Left renal cortex interstitium (tissue), 4 donors: ENCODE data around the gene C1QL3. TPM values are rescaled to one million over a fixed set of nuclear protein-coding genes. Genes with fewer than 3 reads are reported as not detected.

Source experiments
- DNase-seq, 4 donors: peaks; one replicate each; pipeline ENCODE4 v3.0.0-alpha.2; 2013; ENCODE audit warnings: low read depth in 4 of 4, low spot score in 2 of 4, missing footprints in 1 of 4
- polyA plus RNA-seq, 4 donors: library from polyadenylated mRNA; unstranded; fragments of 120-200 nt; gene quantifications; one replicate each; pipeline ENCODE4 v1.2.1, GENCODE V29; 2013; ENCODE audit not compliant: insufficient read length in 4 of 4

C1QL3 gene
- polyA plus RNA-seq, 4 donors = 0.76 to 3.1 (median 1.8) TPM

- DNase-seq = no peak
These were observed 23.8 kb downstream of the C1QL3 start for GRCh38 chr10:16497911-16498310.

DNA sequence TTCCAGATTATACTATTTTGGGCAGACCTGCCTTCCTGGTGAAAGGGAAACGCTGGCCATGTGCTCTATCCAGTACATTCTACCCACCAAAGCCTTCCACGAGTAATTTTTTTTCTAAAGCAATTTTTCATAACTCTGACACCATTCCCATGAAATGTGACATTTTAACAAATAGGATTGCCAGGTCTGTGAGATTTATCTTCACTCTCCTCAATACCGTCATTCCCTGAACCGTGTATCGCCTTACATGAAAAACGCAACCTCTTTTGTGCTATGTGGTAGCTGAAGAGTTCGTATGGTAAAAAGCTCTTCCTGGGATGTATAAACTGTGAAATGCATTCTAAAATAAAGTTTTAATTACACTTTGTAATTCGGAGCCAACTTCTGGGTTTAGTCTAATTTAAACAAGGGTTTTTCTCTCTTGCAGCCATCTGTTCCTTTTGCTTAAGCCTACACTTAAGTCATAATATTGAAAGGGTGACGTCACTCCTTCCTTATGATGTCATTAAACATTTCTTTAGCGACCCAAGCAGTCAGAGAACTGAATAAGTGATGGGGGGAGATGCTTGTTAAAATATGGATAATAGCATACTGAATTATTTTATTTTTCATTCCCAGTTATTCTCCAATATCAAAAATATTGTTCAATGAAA, 27.7 kb downstream of the C1QL3 start:
- no peak for DNase-seq

GRCh38 chr10:16491933-16492332, 29.7 kb downstream of the C1QL3 start:
- DNase-seq = no peak

- no peak for DNase-seq
These were observed 31.2 kb downstream of the C1QL3 start for GRCh38 chr10:16490511-16490910.

DNA sequence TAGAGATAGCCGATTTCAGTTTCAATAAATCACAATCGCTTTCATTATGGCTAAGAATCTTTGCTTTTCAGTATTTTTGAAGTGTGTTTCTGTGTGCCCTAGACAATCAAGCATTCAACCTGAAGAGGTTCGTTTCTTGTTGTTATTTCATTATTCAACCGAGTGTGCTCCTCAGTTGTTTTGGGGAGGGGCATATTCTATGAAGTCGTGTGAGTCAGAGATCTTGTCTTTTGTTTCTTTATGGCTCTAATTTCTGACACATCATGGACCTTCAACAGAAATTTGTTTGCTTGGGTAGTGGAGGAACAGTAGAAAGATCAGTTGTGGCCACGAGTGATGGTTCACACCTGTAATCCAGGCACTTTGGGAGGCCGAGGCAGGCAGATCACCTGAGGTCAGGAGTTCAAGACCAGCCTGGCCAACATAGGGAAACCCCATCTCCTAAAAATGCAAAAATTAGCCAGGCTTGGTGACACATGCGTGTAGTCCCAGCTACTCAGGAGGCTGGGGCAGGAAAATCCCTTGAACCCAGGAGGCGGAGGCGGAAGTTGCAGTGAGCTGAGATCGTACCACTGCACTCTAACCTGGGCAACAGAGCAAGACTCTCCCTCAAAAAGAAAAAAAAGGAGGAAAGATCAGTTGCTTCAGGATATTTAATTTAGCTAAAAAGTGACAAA, 38.3 kb downstream of the C1QL3 start:
- DNase-seq = no peak

DNA sequence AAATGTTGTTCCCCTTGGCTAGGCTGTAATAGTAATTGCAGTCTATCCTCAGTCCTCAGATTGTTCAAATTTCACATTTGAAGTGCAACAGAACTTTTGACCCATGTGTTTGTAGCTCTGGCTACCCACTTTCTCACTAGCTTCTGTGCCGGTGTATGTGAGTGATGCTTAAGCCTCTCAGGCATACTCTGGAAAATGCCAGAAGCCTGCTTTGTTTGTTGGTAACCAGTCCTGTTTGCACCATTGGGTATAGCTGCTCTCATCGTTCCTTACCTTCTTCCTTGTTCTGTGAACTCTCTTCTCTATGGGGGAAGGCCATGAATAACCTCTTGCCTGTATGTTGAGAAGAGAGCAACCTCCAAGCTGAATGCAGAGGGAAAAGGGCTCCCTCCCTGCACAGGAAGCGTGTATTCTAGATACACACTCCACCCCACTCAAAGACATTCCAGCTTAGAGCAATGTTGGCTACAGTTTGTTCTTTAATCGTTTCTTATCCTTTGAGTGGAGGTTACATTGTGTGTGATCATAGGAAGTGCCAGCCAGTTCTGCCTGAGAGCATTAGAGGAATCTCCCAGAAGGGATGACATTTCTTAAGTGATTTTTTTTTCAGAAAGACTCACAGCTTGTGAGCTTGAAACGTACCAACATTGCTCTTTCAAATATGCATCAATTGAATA, 40.5 kb downstream of the C1QL3 start:
- peak in 1 of 4 donors; percentile 8 for DNase-seq

GRCh38 chr10:16478801-16479200, 42.9 kb downstream of the C1QL3 start:
- DNase-seq = no peak

DNA sequence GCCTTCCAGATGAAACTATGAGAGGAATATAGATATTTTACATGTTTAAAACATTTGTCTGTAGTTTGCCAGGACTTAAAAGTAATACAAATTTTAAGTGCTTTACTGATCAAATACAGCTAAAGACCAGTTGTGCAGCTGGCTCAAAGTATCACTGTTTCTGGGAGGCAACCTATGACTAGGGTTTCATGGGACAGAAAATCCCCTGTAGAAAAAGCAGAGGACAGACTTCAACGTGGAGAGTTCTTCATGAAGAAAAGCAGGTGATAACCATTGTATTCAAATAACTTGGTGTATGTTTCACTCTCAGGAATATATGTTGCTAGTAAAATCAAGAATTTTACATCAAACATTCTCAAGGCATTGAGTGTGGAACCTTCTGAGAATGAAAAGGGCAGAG, 43.9 kb downstream of the C1QL3 start:
- DNase-seq = no peak

DNA sequence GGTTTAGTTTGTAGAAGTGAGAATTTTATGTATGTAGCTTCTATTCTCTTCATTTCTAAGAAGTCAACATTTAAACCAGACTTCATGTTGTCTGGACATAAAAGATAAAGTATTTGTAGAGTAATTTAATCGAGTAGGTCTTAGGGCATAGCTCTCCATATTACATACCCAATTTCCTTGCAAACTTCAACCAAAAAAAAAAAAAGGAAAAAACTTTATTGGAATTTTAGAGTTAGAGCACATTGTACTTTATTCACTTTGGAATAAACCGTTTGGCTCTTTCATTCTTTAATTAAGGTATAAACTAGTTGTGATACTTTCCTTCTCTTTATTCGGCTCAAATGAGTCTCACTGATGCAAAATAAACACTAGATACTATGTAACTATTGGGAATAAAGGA, 48.9 kb downstream of the C1QL3 start:
- no peak for DNase-seq

DNA sequence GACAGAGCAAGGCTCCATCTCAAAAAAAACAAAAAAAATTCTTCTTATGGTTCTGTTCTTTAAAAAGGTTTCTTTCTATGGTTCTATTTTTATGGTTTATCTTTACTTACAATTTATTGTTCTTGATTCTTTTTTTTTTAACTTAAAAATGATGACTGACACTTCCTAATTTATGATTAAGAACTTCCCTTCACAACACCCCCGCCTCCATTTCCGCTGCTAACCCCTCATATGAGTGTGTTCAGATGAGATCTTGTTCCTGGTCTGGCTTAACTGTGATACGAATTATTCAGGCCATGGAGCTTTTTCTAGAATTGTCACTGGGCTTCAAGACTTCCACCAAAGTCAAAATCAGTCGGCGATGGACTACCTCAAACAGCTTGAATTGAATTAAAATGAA, 50.9 kb downstream of the C1QL3 start:
- DNase-seq = no peak

DNA sequence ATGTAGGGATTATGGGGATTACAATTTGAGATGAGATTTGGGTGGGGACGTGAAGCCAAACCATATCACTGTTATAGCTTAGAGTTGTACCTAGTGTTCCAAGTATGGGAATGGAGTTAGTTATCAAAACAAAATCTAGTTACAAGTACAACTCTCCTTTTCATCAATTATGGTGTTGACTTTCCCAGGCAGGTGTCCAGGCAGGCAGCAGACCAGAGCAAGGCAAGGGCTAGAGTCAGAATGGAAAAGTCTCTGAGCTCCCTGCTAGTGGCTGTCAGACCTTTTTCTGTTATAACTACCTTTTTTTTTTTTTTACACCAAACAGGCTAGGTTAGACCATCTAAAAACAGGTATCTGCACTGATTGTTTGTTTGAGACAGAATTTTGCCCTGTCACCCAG, 55.7 kb downstream of the C1QL3 start:
- no peak for DNase-seq

Other genes with a start within 250 kb of the C1QL3 start
- 10 to 100 TPM; 14.9 to 24.4 (median 22.2) TPM for gene PTER, start 84.9 kb downstream of the C1QL3 start, polyA plus RNA-seq